GM19193 (cell line): ENCODE results near the gene MPND.

Source experiments
- POLR2A ChIP-seq: IDR thresholded peaks from 4 replicates; pipeline ENCODE4 v1.6.1; 2011; ENCODE audit not compliant: insufficient read depth, insufficient read length; ENCODE audit errors: extremely low read depth

The MPND gene, protein sequence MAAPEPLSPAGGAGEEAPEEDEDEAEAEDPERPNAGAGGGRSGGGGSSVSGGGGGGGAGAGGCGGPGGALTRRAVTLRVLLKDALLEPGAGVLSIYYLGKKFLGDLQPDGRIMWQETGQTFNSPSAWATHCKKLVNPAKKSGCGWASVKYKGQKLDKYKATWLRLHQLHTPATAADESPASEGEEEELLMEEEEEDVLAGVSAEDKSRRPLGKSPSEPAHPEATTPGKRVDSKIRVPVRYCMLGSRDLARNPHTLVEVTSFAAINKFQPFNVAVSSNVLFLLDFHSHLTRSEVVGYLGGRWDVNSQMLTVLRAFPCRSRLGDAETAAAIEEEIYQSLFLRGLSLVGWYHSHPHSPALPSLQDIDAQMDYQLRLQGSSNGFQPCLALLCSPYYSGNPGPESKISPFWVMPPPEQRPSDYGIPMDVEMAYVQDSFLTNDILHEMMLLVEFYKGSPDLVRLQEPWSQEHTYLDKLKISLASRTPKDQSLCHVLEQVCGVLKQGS

DNA sequence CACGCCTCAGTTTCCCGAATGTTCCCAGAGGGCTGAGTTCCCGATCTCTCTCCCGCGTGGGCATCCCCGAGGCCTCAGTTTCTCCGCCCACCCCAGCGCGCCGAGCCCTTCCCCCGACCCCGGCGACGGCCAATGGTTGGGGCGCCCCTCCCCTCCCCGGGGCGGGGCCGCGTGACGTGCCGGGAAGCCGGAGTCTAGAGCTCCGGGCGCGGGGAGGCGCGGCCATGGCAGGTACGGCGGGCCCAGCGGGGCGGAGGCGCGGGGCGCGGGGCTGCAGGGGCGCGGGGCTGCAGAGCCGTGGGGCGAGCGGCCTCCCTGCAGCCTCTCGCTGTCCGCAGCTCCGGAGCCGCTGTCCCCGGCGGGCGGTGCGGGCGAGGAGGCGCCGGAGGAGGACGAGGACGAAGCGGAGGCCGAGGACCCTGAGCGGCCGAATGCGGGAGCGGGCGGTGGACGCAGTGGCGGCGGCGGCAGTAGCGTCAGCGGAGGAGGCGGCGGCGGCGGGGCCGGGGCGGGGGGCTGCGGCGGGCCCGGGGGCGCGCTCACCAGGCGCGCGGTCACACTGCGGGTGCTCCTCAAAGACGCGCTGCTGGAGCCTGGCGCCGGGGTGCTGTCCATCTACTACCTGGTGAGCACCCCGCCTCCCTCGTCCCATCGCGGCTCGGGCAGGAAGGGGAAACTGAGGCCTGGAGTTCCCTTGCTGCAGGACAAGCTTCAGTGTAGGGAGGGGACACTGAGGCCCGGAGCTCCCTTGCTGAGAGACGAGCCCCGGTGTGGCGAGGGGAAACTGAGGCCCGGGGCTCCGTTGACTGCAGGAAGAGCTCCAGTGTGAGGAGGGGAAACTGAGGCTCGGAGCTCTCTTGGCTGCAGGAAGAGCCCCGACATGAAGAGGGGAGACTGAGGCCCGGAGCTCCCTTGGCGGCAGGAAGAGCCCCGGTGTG is at the start of gene MPND:
Gene MPND (plus strand): TSS at position 193 of the 938 bp plus-strand sequence. CDS start 32 bp downstream, at position 225.
- TF ChIP-seq POLR2A, result peak; percentile 41

DNA sequence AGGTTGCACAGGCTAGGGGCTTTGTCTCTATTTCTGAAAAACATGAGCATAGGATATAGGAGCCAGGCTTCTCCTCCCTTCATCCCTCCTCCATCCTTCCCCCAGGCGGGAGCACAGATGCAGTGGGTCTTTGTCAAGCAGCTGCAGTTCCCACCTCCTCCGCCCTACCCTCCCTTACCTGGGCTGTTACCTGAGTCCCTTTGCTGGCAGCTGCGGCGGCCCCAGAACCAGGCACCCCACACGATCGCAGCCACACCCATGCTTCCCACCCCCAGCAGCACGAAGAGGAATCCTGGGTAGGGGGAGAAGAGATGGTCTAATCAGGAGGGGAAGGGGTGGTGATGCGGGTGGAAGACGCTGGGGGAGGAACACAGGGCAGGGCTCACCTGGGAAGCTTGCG is 49.0 kb upstream of the MPND start:
- TF ChIP-seq POLR2A, result no peak

DNA sequence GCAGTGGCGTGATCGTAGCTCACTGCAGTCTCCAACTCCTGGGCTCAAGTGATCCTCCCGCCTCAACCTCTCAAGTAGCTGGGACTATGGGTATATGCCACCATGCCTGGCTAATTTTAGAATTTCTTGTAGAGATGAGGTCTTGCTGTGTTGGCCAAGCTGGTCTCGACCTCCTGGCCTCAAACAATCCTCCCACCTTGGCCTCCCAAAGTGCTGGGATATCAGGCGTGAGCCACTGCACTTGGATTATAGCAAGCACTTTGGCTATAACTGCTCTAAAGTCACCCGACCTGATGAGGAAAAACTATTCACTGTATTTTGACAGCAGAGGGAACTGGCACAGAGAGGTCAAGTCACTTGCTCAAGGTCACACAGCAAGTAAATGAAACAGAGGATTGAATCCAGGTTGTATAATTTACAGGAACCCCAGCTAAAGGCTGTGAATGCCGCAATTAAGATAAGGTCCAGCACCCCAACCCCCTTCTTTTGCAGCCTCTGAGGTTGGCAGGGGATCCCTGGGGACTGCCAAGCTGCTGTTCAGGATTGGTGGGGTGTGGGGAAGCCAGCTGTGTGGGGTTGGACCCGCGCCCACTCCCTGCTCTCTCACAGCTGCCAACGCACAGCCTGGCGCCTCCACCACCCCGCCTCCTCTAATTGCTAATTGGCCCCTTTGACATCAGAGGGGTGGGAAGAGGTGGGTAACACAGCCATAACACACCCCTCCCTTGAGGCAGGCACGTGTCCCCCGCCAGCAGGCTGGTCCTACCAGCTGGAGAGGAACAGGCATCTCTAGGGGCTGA is 47.2 kb upstream of the MPND start:
- TF ChIP-seq POLR2A, result no peak

DNA sequence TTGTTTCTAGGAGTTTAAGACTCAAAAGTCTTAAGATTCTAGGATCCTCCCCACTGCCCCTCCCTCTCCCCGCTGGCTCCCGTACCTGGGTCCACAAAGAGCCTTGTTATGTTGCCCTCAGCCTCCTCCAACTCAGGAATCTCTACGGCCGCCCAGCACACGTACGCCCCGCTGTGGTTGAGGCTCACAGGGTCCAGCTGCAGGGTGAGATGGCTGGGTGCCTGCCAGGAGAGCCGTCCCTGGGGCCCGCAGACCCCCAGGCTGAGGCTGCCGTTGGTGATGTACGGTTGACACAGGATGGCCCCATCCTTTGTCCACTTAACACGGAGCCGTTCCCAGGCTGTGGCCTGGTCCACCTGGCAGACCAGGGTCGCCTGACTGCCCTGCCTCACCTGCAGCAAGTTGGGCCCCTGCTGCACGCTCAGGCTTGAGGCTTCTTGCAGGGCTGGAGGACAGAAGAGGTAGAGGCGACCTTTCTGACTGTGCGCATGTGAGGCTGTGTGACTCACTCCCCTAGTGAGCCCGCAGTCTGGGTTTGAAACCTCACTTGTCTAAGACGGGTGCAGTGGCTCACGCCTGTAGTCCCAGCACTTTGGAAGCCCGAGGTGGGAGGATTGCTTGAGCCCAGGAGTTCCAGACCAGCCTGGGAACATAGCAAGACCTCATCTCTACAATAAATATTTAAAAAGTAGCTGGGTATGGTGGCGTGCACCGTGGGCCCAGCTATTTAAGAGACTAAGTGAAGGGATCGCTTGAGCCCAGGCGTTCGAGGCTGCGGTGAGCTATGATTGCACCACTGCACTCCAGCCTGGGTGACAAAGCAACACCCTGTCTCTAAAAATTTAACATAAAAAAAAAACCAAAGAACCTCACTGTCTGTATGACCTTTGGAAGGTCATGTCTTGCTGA is 45.2 kb upstream of the MPND start:
- TF ChIP-seq POLR2A, result no peak

DNA sequence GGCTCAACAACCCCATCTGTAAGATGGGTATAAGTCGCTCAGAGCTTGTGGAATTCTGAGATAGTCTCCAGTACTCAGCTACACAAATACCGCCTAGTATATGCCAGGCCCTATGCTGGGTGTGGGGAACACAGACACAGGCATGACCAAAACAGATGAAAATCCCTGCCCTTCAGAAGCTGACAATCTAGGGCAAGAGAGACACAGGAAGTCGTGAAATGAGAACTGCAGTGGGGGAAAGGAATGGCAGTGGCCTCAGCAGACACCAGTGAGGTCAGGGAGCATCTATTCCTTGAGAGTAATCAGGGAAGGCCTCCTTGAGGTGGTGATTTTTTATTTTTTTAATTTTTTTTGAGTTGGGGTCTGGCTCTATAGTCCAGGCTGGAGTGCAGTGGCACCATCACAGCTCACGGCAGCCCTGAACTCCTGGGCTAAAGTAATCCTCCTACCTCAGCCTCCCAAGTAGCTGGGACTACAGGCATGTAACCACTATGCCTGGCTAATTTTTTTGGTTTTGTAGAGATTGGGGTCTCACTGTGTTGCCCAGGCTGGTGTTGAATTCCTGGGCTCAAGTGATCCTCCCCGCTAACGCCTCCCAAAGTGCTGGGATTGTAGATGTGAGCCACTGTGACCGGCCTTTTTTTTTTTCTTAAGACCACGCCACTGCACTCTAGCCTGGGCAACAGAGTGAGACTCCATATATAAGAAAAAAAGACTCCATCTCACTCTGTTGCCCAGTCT is 44.4 kb upstream of the MPND start:
- no peak for TF ChIP-seq POLR2A

DNA sequence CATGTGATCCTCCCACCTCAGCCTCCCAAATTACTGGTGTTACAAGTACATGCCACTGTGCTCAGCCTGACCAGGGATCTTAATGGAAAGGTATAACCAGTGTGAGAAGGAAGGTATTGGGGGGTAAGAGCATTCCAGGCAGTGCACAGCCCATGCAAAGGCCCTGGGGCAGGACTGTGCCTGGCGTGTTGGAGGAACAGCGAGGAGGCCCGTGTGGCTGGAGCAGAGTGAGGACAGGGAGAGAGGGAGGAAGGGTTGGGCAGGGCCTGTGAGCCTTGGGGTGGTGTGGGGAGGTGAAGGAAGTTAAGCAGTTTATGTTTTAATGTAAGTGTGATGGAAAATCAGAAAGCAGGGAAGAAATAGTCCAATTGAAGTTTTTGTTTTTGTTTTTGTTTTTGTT is 42.8 kb upstream of the MPND start:
- TF ChIP-seq POLR2A, result no peak

DNA sequence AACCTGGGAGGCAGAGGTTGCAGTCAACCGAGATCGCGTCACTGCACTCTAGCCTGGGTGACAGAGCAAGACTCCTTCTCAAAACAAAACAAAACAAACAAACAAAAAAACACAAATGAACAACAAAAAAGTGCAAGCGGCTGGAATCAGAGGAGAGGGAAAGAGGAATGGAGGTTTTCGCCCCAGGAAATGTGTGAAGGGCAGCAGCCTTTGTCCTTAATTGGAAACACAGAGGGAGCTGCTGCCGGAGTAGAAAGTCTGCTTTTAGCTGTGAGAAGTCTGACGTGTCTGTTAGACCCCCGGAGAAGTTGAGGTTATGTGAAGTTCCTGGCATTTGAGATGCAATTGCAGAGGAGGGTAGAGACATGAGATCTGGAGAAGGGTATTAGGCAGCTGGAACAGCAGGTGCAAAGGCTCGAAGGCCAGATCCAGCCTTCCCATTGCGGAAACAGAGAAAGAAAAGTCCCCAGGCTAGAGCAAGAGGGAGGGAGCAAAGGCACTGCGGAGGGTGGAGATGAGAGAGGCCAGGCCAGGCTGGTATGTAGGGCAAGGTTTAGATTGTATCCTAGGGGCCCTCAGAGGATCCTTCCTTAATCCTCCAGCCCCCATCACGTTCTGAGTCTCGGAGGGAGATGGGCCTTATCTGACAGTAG is 41.6 kb upstream of the MPND start:
- no peak for TF ChIP-seq POLR2A

DNA sequence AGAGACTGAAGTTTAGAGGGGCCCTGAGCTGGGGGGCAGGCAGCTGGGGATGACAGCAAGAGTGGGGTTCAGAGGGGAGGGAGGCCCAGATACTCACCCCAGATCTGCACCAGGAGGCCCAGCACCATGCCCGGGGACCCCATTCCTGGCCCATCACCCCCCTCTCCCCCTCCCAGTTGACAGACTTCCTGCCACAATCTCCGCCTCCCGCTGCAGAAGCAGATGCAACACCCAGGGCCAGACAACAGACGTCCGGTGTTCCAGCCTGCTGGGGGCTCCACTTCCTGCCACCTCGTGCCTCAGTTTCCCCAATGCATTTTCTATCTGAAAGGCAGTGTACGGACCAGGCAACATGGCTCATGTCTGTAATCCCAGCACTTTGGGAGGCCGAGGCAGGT is 41.1 kb upstream of the MPND start, which contains the start of gene TMIGD2:
Gene TMIGD2 (minus strand): TSS at position 147 of the 398 bp plus-strand sequence. CDS start 4 bp downstream, at position 143.
- TF ChIP-seq POLR2A, result no peak

DNA sequence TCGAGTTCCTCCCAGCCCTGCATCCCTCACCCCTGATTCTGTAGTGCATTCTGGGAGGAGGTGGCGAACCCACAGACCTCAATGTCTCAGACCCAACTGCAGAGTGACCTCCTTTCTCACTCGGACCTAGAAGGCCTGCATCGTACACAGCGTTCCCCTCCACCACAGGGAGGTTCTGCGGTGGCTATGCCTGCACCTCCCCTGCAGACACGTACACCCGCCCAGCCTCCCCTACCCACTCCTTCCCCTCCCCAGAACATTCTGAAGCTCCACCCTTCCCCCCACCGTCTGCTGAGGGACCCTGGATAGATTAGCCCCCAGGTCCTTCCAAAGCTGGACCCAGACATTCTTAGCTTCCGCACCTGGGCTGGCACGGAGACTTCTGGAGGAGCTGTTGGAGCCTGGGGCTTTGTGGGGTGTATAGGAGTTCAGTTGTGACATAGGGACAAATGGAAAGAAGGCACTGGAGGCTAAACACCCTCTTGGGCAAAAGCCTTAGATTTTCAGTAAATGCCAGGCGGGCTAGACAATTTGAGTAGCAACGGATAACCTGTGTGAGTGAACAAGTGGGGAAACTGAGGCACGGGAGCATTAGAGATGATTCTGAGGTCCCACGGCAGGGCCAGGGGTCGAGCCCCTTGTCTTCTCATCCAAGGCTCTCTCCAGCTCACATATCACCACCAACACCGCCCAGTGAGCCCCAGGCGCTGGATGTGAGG is 39.4 kb upstream of the MPND start:
- no peak for TF ChIP-seq POLR2A

DNA sequence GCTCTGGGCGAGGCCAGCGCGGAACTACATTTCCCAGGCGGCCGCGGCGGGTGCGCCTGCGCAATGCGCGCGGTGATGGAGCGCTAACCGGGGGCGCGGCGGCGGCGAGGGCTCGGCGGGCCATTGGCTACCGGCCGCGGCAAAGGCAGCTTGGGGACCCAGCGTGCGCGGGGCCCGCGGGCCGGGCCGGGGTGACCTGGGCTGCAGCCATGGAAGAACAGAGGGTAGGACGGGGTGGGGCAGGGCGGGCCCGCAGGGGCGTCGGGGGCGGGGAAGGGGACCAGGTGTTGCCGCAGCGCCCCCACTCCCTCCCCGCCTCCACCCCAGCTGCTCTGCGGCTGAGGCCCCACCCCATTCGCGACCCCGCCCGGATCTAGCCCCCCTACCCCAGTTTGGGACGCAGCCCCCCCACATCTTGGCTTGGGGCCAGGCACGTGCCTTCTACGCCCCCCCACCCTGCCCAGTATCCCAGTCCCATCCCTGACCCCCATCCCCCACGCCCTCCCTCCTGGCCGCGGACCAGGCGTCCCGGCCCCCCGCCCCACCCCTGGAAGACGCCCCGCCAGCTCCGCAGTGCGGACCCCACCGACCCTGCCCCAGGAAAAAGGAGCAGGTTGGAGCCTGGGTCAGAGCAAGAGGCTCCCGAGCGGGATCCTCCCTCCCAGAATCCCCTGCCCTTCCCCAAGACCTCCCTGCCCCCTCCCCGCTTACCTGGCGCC is 38.7 kb upstream of the MPND start, which contains the start of gene FSD1:
Gene FSD1 (plus strand): TSS at position 61 of the 719 bp plus-strand sequence. CDS start 149 bp downstream, at position 210.
- TF ChIP-seq POLR2A, result no peak

DNA sequence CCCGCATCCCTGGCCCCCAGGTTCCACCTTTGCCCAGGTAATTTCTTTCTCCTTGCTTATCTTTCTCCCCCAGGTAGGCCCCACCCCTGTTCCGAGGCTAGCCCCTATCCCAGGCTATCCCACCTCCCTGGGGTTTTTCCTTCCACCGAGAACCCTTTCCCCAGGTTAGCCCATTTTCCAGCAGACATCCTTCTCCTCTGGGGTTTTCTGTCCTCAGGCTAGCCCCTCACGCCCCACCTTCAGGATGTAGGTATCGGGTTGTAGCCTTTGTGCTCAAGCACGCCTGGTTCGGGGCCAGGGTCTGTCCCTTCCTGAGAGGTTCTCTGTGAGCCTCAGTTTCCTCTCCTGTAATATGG is 38.1 kb upstream of the MPND start:
- no peak for TF ChIP-seq POLR2A

DNA sequence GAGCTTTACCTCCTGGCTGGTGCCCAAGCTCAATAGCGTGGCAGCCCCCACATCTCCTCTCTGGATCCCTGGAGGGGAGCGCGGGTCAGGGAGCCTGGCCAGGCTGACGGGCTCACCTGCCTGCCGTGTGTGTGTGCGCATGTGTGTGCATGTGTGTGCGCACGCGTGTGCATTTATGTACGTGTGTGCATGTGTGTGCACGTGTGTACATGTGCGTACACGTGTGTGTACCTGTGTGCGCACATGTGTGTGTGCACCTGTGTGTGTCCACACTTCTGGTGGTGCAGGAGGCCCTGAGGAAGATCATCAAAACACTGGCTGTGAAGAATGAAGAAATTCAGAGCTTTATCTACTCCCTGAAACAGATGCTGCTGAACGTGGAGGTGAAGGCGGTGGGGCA is 37.7 kb upstream of the MPND start:
- TF ChIP-seq POLR2A, result no peak
